Caco-2 (cell line): ENCODE results near the gene TRPM2. TPM values are rescaled to one million over a fixed set of nuclear protein-coding genes. Genes with fewer than 3 reads are reported as not detected.

Source experiments
- BruUV-seq: library from RNA; stranded (reverse); fragments of 400-500 nt; replicated peaks from 2 replicates; lab custom pipeline; 2021; lab: Mats Ljungman, UMichigan
- CTCF ChIA-PET: fragments of 300-600 bp; sonication (Branson Sonifier 250); formaldehyde crosslinking; loops from one replicate; lab custom pipeline; 2022; ENCODE audit warnings: antibody characterized with exemption; lab: Charles Lee
- POLR2A ChIA-PET: fragments of 300-600 bp; sonication (Branson Sonifier 250); formaldehyde crosslinking; loops from one replicate; lab custom pipeline; 2022; ENCODE audit warnings: antibody characterized with exemption; lab: Charles Lee
- DNase-seq, 2 experiments: peaks; one replicate each; pipeline versions ENCODE4 v3.0.0 to v3.0.0-alpha.2; 2020 to 2022
- H3K27me3 ChIP-seq: replicated peaks from 2 replicates; pipeline ENCODE4 v1.6.0; 2011; ENCODE audit warnings: low read length; ENCODE audit not compliant: control insufficient read depth, insufficient read depth
- H3K36me3 ChIP-seq: 2 replicates; pipeline ENCODE4 v1.5.1; 2011; ENCODE audit warnings: low read length; ENCODE audit not compliant: control insufficient read depth, insufficient read depth
- H3K4me1 ChIP-seq: fragments of 250-450 bp; sonication (Bioruptor Pico); 2 replicates; pipeline ENCODE4 v1.5.1; 2020; ENCODE audit warnings: mild to moderate bottlenecking
- H3K4me3 ChIP-seq: 2 replicates; pipeline ENCODE4 v1.5.1; 2011; ENCODE audit warnings: low read depth, mild to moderate bottlenecking, control low read depth, low read length
- H3K9me3 ChIP-seq: fragments of 250-450 bp; sonication (Bioruptor Pico); 2 replicates; pipeline ENCODE4 v1.5.1; 2020; ENCODE audit warnings: mild to moderate bottlenecking, moderate library complexity
- H3K27ac Mint-ChIP-seq: one replicate; pipeline ENCODE4 v1.8.0; 2022; ENCODE audit warnings: mixed read lengths; ENCODE audit not compliant: unreplicated experiment
- H3K27me3 Mint-ChIP-seq: one replicate; pipeline ENCODE4 v1.8.0; 2022; ENCODE audit warnings: mixed read lengths; ENCODE audit not compliant: insufficient read depth, unreplicated experiment
- H3K36me3 Mint-ChIP-seq: one replicate; pipeline ENCODE4 v1.8.0; 2022; ENCODE audit warnings: mild to moderate bottlenecking, mixed read lengths; ENCODE audit not compliant: insufficient read depth, unreplicated experiment
- H3K4me1 Mint-ChIP-seq: one replicate; pipeline ENCODE4 v1.8.0; 2022; ENCODE audit warnings: low read depth, mixed read lengths; ENCODE audit not compliant: unreplicated experiment
- H3K4me3 Mint-ChIP-seq: one replicate; pipeline ENCODE4 v1.8.0; 2022; ENCODE audit warnings: mild to moderate bottlenecking, moderate library complexity, mixed read lengths; ENCODE audit not compliant: unreplicated experiment
- H3K9me3 Mint-ChIP-seq: one replicate; pipeline ENCODE4 v1.8.0; 2022; ENCODE audit warnings: mixed read lengths; ENCODE audit not compliant: unreplicated experiment
- intact Hi-C: fragments of 100-400 bp; cut with micrococcal nuclease; formaldehyde crosslinking; loops from one replicate; pipeline ENCODE4 v1.10.0; 2022; ENCODE audit not compliant: unreplicated experiment
- total RNA-seq: library from RNA; stranded (reverse); gene quantifications from 2 replicates; pipeline ENCODE4 v1.2.3, GENCODE V29; 2022
- TF ChIP-seq, protein P1 (sequence below), 2 experiments: fragments of 200-600 bp in 1 of 2; IDR thresholded peaks; 1 replicate in 1 of 2; 2 replicates in 1 of 2; pipeline versions ENCODE4 v1.5.1 to v1.8.0; 2011 to 2022; ENCODE audit warnings: antibody characterized with exemption in 1 of 2, control low read depth in 1 of 2, inconsistent platforms in 1 of 2, low read depth in 1 of 2, low read length in 1 of 2, mild to moderate bottlenecking in 1 of 2, moderate library complexity in 1 of 2; ENCODE audit not compliant: insufficient read depth in 1 of 2, severe bottlenecking in 1 of 2, unreplicated experiment in 1 of 2

The TRPM2 gene
- total RNA-seq, 1 experiment from 2014 or later = 0.20 TPM

DNA sequence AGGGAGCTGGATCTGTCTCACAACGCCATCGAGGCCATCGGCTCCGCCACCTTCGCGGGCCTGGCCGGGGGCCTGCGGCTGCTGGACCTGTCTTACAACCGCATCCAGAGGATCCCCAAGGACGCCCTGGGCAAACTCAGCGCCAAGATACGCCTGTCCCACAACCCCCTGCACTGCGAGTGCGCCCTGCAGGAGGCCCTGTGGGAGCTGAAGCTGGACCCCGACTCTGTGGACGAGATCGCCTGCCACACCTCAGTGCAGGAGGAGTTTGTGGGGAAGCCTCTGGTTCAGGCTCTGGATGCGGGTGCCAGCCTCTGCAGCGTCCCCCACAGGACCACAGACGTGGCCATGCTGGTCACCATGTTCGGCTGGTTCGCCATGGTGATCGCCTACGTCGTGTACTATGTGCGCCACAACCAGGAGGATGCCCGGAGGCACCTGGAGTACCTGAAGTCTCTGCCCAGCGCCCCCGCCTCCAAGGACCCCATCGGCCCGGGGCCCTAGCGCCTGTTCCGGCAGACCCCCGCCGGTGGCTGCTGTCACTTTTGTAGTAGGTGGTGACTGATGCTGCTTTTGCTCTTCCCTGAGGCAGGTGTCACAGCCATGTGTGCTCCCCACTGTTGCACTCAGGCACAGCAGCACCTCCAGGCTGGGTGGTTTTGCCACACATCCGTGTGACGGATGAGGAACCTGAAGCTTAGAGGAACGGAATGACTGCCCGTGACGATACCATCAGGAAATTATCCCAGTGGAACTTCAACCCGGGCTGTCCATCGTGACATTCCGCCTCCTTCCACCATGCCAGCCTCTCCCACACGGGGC is 103.7 kb downstream of the TRPM2 start:
- Histone ChIP-seq H3K27me3 (no peaks in the 10 kb centered on the region), H3K36me3 (no peaks in the 10 kb centered on the region), H3K9me3 (no peaks in the 10 kb centered on the region), H3K4me3 (no peak overlapping the region), H3K4me1 (peaks cover 26% of the 10 kb centered on the region)
- H3K4me3 Mint-ChIP-seq = peak overlapping the region; percentile 71
- CTCF ChIA-PET = no interaction called here
- no peaks in the 10 kb centered on the region for H3K27me3 Mint-ChIP-seq
- H3K36me3 Mint-ChIP-seq = no peaks in the 10 kb centered on the region
- no peak overlapping the region for H3K27ac Mint-ChIP-seq
- H3K4me1 Mint-ChIP-seq = peaks cover 7% of the 10 kb centered on the region
- TF ChIP-seq, protein P1, sequence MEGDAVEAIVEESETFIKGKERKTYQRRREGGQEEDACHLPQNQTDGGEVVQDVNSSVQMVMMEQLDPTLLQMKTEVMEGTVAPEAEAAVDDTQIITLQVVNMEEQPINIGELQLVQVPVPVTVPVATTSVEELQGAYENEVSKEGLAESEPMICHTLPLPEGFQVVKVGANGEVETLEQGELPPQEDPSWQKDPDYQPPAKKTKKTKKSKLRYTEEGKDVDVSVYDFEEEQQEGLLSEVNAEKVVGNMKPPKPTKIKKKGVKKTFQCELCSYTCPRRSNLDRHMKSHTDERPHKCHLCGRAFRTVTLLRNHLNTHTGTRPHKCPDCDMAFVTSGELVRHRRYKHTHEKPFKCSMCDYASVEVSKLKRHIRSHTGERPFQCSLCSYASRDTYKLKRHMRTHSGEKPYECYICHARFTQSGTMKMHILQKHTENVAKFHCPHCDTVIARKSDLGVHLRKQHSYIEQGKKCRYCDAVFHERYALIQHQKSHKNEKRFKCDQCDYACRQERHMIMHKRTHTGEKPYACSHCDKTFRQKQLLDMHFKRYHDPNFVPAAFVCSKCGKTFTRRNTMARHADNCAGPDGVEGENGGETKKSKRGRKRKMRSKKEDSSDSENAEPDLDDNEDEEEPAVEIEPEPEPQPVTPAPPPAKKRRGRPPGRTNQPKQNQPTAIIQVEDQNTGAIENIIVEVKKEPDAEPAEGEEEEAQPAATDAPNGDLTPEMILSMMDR (IDR thresholded peaks at IDR 0.05; ENCODE audit: insufficient read depth in 1 of 2, low read depth in 1 of 2, low read length in 1 of 2, severe bottlenecking in 1 of 2, unreplicated experiment in 1 of 2) = no peak
- peaks cover 7% of the 10 kb centered on the region for H3K9me3 Mint-ChIP-seq
- intact Hi-C loops = no loop called here
- DNase-seq = peak in 1 of 2 experiments; percentile 27
- no TSS peak for BruUV-seq
- POLR2A ChIA-PET = no interaction called here

DNA sequence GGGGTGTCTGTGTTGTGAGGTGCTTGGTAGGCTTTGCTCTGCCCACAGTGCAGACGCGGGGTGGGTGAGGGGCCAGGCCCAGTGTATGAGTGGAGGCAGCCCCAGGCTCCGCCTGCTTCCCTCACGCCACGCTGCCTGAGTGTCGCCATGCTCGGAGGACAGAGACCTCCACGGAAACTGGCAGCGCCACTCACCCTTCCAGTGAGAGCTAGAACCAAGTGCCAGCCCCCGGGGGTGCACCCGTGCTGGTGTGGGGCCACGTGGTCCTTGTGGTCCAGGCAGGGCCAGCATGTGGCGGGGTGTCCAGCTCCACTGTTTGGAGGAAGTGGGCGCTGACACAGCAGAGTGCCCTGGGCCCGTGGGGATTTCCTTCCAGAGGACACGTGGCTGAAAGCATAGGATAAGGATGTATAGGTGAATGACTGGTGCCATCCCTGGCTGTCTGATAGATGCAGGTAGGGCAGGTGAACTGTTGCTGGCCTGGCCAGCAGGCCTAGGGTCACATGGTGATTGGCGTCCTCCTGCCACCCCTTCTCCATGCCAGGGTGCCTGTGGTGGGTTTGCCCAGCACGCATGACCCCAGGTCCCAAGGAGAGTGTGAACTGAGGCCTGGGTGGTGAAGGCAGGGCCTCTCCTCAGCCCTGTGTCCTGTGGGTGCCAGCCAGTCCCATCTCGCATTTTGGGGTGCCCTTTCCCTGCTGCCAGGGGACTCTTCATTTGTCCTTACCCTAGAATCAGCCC is 105.7 kb downstream of the TRPM2 start:
- H3K27ac Mint-ChIP-seq = no peak overlapping the region
- Histone ChIP-seq H3K9me3 (no peaks in the 10 kb centered on the region), H3K4me1 (peaks cover 26% of the 10 kb centered on the region), H3K36me3 (no peaks in the 10 kb centered on the region), H3K4me3 (no peak overlapping the region), H3K27me3 (no peaks in the 10 kb centered on the region)
- no peaks in the 10 kb centered on the region for H3K36me3 Mint-ChIP-seq
- CTCF ChIA-PET = interaction anchor here (0.6 kb wide), 1 partner anchor 660 kb away, joined by 3 read pairs; no protein-coding TSS in a partner anchor
- BruUV-seq = no TSS peak
- intact Hi-C loops = no loop called here
- no peak for DNase-seq
- peaks cover 4% of the 10 kb centered on the region for H3K9me3 Mint-ChIP-seq
- TF ChIP-seq, protein P1 (IDR thresholded peaks at IDR 0.05; ENCODE audit: insufficient read depth in 1 of 2, low read depth in 1 of 2, low read length in 1 of 2, severe bottlenecking in 1 of 2, unreplicated experiment in 1 of 2) = no peak
- POLR2A ChIA-PET = no interaction called here
- H3K4me1 Mint-ChIP-seq = peaks cover 7% of the 10 kb centered on the region
- H3K4me3 Mint-ChIP-seq = no peak overlapping the region
- H3K27me3 Mint-ChIP-seq = no peaks in the 10 kb centered on the region

DNA sequence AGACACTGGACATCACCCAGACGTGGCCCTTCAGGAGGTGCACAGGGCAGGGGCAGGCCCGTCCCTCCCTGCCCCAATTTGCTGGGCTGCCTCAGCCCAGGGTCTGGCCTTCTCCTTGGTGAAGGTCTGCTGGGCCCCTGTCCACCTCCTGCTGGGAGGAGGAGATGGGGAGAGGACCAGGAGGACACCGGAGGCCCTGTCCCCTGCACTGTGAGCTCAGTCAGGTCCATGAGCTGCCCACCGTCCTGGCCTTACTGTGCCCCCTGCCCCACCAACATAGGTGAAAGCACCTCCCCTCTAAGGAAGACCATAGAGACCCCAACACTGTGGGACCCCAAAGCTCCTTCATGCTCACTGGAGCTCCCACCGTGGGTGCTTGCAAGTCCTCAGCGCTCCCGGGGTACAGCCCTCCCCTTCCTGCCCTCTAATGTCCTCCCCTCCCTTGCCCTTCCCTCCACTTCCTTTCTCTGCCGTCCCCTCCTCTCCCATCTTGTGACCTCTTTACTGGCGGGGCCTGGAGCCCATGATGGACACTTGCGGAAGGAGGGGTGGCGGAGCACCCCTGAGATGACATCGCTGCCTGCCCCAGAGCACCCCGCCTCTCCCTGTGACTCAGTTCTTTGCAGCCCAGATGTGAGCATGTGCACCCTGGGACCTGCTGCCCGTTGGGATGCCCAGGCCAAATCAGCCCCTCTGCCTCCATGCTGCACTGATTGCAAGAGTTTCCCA is 106.5 kb downstream of the TRPM2 start:
- POLR2A ChIA-PET = no interaction called here
- Mint-ChIP-seq H3K36me3 (no peaks in the 10 kb centered on the region), H3K4me1 (peaks cover 7% of the 10 kb centered on the region), H3K9me3 (no peaks in the 10 kb centered on the region), H3K4me3 (no peak overlapping the region), H3K27ac (no peak overlapping the region), H3K27me3 (no peaks in the 10 kb centered on the region)
- no peak overlapping the region for H3K4me3 ChIP-seq
- no peaks in the 10 kb centered on the region for H3K27me3 ChIP-seq
- intact Hi-C loops = no loop called here
- H3K4me1 ChIP-seq = peaks cover 26% of the 10 kb centered on the region
- H3K36me3 ChIP-seq = no peaks in the 10 kb centered on the region
- H3K9me3 ChIP-seq = no peaks in the 10 kb centered on the region
- CTCF ChIA-PET = no interaction called here
- TF ChIP-seq, protein P1 (IDR thresholded peaks at IDR 0.05; ENCODE audit: insufficient read depth in 1 of 2, low read depth in 1 of 2, low read length in 1 of 2, severe bottlenecking in 1 of 2, unreplicated experiment in 1 of 2) = no peak
- BruUV-seq = no TSS peak
- DNase-seq = no peak
